ENCODE results near the gene CHD3.
A peak's percentile ranks its signal among the peaks of the same experiment; 100 is the strongest.

Gene CHD3

DNA sequence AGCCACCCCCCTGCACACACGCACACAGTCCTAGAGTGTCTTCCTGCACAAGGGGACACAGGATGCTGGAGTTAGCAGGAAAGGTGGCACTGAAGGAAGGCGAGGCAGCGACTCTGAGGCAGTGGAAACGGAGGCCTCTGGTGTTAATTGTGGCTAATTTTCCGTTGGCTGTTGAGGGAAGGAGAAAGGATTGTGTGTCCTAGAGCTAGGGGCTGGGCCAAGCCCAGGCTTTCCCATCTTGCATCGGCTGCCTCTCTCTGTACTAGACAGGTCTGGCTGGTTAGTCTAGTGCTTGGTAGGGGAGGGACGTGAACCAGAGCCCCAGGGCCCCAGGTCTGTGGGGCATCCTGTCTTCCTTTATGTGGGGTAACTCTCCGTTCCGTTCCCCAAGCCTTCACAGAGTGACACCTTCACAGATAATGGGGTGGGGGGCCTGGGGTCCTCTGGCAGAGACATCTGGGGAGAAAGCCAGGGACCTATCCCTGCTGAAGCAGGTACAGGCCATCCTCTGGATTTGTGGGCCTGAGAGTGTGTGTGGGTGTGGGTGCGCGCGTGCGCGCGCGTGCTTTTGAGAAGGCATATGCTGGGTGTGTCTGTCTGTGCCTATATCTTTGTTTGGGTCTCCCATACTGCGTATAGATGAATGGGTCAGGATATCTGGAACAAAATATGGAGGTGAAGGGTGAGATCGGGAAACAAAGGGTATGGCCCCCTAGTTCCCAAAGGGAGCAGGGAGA, at the start of gene CHD3:
Gene CHD3 (plus strand): TSS at position 606 of the 737 bp plus-strand sequence. CDS start 212 bp downstream, outside the sequence.
- peak; percentile 18 for DNase-seq (ENCODE audit: low read depth)

DNA sequence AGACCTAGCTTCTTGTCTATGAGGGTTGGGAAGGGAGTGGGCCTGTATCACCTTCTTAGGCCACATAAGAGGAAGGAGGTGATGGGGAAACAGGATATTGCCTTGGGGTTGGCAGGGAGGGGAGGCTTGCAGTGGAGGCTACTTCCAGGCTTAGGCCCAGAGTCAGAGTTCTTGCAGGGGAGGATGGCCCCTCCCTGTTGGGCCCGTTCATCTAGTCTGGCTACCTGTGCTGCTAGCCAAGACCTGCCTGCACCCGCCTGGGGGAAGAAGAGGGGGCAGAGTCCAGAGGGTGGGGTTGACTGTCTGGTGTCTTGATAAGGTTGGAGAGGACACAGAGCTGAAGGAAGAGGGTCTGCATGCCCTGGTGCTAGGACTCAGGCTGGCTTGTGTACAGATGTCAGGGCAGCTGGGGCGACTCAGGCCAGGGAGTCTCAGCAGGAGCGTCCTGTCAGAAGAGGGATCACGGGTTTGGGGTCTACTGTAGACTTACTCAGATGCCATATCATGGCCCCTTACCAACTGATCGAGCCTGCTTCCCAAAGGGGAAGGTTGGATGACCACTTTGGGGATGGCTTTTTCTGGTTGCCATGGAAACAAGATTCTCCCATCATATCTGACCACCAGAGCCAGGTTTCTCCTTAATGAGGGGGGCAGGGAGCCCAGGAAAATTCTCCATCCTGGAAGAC, 49.3 kb upstream of the CHD3 start:
- no peak for DNase-seq (ENCODE audit: low read depth)

DNA sequence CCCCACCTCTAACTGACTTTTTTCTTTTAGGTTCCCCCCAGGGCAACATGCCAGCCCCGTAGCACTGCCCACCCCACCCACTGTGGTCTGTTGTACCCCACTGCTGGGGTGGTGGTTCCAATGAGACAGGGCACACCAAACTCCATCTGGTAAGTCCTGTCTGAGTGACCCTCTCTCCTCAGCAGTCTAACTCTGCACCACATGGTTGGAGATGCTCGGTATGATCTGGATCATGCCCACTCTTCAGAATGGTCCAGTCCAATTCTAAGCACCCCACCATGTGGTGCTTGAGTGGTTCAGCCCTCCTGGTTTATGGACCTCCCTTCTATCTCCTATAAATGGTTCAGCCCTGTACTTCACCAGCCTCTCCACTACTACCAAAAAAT, 48.7 kb upstream of the CHD3 start:
- no peak for DNase-seq (ENCODE audit: low read depth)

DNA sequence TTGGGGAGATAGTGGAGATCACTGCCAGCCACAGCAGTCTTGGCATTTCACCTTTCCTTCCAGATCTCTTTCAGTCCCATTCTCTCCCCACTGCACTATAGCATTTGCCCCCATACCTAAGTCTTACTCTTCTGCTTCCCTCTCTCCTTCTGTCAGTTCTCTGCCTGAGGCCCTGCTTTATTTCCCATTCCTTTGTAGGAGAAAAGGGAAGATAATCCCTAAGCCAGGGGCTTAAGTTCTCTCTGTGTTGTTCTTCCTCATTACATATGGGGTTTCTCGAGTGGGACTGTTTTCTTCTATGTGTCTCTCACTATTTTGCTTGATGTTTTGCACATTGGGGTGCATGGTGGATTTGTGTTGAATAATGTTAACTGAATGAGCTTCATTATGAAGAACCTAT, 48.1 kb upstream of the CHD3 start:
- no peak for DNase-seq (ENCODE audit: low read depth)

DNA sequence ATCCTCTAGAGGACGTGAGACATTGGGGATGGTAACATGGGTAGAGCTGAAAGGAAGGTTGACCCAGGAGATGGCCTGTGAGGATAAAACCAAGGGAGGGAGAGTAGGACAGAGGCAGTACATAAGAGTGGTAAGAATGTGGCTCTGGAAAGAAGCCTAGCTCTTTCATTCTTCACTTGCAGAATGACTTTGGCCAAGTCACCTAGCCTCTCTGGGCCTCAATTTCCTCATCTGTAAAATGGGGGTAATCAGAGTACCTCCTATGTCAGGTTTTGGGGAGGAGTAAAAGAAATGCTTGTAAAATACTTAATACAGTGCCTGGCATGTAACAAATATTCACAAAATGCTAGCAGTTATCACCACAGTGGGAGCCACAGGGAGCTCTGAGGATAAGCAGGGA, 47.7 kb upstream of the CHD3 start:
- no peak for DNase-seq (ENCODE audit: low read depth)

DNA sequence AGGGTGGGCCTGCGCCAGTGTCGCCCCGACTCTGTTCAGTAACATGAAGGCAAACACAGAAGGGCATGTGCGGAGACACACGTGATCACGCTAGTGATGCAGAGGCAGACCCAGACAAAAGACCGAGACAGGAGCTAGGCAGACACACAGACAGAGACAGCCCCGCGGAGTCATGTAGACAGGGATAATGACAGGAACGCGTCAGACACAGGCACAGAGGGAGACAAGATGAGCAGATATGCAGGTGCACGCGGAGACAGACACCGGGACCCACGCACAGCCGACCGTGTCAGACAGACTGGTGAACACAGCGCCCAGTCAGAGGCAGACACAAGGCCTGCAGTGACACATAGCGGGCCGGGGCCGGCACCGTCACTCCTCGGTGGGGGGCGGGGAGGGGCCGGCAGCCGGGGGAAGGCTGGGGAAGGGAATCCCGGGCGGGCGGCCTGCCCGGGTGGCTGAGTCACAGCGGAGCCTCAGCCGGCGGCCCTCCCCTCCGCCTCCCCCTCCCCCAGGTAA, 47.1 kb upstream of the CHD3 start:
- peak; percentile 97 for DNase-seq (ENCODE audit: low read depth)

DNA sequence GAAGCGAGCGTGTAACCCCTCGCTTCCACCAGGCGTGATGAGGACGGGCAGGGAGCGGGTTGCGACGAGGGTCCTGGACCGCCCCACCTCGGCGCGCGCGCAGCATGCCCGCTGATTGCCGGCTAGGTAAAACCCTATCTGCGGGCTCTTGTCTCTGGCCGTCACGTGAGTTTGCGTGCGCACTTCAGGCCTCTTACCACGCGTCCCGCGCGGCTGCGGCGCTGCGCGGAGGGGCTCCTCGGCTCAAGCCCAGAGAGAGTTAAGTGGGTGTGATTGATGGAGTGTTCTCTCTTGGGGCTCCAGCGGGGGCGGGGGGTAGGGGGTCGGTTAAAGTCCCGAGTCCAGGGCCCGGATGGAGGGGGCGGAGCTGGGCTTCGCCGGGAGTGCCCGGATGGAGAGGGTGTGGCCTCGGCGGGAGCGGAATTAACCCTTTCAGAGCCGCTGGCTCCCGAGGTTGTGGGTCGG, 46.6 kb upstream of the CHD3 start:
- DNase-seq (ENCODE audit: low read depth), result peak; percentile 85

DNA sequence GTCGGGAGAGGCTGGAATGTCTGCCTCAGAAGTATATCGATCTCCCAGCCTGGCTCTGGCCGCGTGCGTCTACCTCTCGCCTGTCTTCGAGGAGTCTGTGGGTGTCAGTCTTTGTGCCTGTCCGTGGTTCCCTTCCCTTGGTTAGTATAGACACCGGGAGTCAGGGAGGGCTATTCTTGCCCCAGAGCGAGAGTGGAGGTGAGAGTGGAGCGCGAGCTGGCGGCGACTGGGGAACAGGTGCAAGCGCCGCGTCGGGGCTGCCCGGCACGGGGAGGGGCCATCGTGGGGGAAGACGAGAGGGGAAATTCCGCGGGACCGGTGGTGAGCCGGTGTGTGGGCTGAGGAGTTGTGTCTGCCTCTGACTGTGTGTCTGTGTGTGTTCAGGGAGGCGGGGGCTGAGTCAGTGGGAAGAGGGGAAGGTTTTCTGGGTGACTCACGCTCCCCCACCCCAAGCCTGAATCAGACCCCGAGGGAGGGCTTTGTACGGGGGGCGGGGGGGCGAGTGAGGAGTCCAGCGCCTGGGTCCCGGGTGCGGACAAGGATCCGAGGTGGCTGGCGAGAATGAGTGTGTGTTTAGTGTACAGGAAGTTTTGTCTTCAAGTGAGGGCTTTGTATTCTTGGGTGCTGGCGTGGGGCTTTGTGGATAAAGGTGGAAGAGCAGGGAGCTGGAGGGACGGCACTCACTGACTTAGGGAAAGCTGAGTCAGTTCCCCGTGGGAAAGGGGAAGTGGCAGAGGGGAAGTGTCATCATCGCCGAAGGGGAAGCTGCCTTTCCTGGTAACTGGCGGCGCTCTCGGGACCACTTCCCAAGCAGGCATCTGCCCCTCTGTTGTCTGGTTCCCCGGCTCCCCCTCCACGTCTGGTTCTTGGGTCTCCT, 46.0 kb upstream of the CHD3 start:
- DNase-seq (ENCODE audit: low read depth), result peak; percentile 97

DNA sequence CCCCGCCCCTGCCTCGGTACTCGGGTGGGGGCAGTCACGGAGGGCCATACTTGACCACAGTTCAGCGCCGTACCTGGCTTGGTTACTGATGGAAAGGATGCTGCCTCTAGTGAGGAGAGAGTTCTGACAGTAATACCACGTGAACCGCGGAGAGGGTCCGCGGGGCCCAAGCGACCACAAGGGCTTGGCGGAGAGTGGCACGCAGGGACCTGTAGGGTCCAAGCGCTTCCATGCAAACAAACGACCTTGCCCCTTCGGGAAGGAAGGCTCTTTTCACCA, 45.4 kb upstream of the CHD3 start:
- no peak for DNase-seq (ENCODE audit: low read depth)

DNA sequence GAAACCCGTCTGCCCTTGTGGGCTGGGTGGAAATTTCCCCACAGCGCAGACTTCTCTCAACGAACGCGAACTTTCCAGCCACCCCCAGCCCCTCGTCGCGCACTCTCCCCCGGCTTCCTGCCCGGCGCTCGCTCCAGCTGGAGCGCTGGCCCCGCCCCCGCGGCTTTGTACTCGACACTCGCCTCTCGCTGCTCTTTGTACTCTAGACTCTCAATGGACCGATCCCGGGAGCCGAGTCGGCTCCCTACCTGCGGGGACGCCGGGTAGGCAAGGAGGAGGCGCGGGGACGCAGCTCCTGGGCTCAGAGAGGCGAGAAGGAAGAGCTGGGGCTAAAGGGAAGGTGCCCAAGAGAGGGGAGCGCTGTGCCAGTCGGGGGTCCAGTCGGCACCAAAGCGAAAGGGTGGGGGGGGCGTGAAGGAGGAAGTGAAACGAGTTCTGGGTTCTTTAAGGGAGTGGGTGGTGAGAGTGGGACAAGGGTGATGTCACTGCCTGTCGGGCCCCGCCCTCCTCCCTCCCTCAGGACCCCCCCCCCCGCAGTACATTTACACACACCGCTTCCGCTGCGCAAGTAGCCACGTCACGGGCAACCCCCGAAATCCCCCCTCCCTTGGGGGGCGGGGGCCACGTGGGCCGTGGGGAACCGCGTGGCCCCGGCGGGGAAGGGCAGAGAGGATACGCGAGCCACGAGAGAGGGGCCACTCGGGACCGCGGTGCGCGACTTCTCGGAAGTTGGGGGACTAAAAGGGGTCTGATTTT, 44.9 kb upstream of the CHD3 start:
- DNase-seq (ENCODE audit: low read depth), result peak; percentile 94

DNA sequence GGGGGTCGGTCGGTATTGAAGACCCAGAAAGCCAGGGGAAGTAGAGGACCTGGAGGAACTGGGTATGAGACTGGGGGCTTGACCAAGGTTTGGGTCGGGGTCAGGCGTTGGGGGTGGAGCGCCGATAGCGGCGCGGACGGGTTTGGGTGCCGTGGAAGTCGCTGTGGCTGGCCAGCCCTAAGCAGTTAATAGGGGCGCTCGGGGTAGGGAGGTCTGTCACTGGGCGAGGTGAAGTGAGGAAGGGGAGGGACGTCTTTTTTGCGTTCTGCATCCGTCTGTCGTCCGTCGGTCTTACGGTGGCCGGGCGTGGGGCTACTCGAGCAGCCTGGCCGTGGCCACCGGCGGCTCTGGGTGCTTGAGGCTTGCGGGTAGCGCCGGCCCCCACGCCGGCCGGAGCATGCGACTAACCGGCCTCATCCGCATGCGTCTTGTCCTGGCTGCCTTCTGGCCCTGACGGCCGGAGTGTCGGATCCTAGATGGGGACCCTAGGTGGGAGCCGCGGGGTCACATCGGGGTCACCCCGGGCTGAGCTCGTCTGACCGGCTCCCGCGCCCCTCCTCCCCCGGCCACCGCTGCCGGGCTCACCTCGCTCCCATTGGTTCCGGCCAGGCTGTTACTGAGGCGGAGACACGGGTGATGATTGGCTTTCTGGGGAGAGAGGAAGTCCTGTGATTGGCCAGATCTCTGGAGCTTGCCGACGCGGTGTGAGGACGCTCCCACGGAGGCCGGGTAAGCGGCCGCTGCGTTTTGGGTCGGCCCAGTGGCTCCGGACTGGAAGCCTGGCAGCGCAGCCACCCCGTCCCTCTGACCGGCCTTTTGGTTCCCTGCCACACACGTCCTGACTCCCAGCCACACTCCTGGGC, 44.1 kb upstream of the CHD3 start:
- peak; percentile 72 for DNase-seq (ENCODE audit: low read depth)

DNA sequence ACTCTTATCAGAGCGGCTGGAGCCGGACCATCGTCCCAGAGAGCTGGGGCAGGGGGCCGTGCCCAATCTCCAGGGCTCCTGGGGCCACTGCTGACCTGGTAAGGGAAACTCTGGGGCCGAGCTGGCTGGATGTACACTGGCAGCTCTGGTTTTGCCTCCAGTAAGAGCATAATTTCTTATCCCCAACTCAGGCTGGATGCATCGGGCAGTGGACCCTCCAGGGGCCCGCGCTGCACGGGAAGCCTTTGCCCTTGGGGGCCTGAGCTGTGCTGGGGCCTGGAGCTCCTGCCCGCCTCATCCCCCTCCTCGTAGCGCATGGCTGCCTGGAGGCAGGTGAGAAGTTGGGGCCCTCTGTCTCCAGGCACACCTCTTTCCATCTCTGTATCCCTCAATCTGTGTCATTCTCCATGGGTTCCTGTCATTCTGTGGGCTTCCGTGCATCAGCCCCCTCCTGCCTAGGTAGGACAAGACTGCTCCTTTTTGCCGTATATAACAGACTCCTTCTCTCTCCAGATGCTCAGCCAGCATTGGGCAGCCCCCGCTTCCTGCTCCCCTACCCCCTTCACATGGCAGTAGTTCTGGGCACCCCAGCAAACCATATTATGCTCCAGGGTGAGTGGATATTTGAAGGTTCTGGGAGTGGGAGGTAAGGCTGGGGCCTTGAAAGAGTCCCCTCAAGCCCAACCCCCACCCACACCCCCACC, 43.1 kb upstream of the CHD3 start:
- DNase-seq (ENCODE audit: low read depth), result no peak

DNA sequence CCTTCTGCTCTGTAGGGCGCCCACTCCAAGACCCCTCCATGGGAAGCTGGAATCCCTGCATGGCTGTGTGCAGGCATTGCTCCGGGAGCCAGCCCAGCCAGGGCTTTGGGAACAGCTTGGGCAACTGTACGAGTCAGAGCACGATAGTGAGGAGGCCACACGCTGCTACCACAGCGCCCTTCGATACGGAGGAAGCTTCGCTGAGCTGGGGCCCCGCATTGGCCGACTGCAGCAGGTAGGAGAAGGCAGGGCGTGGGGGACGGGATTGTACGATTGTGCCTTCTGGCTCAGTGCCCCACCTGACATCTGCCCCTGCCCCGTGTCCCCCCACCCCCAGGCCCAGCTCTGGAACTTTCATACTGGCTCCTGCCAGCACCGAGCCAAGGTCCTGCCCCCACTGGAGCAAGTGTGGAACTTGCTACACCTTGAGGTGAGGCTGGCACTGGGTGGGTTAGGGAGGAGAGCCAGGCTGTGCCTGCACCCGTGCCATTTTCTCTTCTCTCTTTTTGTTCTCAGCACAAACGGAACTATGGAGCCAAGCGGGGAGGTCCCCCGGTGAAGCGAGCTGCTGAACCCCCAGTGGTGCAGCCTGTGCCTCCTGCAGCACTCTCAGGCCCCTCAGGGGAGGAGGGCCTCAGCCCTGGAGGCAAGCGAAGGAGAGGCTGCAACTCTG, 42.4 kb upstream of the CHD3 start:
- no peak for DNase-seq (ENCODE audit: low read depth)

DNA sequence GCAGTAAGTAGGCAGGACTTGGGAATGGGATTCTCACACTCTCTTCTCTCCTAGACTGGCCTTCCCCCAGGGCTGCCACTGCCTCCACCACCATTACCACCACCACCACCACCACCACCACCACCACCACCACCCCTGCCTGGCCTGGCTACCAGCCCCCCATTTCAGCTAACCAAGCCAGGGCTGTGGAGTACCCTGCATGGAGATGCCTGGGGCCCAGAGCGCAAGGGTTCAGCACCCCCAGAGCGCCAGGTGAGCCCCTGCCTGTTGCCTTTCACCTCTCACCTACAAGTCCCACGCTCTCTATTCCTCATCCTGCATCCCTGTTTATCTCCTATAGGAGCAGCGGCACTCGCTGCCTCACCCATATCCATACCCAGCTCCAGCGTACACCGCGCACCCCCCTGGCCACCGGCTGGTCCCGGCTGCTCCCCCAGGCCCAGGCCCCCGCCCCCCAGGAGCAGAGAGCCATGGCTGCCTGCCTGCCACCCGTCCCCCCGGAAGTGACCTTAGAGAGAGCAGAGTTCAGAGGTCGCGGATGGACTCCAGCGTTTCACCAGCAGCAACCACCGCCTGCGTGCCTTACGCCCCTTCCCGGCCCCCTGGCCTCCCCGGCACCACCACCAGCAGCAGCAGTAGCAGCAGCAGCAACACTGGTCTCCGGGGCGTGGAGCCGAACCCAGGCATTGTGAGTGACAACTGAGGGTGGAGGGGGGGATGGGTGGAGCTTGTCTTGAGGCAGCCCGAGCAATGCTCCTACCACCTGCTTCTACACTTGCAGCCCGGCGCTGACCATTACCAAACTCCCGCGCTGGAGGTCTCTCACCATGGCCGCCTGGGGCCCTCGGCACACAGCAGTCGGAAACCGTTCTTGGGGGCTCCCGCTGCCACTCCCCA, 41.6 kb upstream of the CHD3 start:
- no peak for DNase-seq (ENCODE audit: low read depth)

DNA sequence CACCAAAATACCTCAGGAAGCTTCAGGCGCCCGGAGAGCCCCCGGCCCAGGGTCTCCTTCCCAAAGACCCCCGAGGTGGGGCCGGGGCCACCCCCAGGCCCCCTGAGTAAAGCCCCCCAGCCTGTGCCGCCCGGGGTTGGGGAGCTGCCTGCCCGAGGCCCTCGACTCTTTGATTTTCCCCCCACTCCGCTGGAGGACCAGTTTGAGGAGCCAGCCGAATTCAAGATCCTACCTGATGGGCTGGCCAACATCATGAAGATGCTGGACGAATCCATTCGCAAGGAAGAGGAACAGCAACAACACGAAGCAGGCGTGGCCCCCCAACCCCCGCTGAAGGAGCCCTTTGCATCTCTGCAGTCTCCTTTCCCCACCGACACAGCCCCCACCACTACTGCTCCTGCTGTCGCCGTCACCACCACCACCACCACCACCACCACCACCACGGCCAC, 40.4 kb upstream of the CHD3 start:
- DNase-seq (ENCODE audit: low read depth), result no peak

DNA sequence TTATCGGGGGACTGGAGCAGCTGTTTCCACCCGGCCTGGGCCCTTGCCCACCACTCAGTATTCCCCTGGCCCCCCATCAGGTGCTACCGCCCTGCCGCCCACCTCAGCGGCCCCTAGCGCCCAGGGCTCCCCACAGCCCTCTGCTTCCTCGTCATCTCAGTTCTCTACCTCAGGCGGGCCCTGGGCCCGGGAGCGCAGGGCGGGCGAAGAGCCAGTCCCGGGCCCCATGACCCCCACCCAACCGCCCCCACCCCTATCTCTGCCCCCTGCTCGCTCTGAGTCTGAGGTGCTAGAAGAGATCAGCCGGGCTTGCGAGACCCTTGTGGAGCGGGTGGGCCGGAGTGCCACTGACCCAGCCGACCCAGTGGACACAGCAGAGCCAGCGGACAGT, 39.9 kb upstream of the CHD3 start:
- no peak for DNase-seq (ENCODE audit: low read depth)

DNA sequence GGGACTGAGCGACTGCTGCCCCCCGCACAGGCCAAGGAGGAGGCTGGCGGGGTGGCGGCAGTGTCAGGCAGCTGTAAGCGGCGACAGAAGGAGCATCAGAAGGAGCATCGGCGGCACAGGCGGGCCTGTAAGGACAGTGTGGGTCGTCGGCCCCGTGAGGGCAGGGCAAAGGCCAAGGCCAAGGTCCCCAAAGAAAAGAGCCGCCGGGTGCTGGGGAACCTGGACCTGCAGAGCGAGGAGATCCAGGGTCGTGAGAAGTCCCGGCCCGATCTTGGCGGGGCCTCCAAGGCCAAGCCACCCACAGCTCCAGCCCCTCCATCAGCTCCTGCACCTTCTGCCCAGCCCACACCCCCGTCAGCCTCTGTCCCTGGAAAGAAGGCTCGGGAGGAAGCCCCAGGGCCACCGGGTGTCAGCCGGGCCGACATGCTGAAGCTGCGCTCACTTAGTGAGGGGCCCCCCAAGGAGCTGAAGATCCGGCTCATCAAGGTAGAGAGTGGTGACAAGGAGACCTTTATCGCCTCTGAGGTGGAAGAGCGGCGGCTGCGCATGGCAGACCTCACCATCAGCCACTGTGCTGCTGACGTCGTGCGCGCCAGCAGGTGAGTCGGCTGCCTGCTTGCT, 39.3 kb upstream of the CHD3 start:
- DNase-seq (ENCODE audit: low read depth), result no peak

Data from stimulated activated CD8-positive, alpha-beta memory T cell treated with anti-CD3 and anti-CD28 coated beads, Interleukin-12 subunit alpha, Interleukin-12 subunit beta, amount 100 ng/mL, for 4 hours (primary cell).